Measurements from ENCODE around the gene SPSB3. TPM values are rescaled to one million over a fixed set of nuclear protein-coding genes. Genes with fewer than 3 reads are reported as not detected.

Gene SPSB3
- total and polyA plus RNA-seq, 9 of the 15 experiments (the other 6 are each of a cell fraction or from before 2014, with no cell fraction given), result 0.39 to 37.4 (median 7.1) TPM

- TF ChIP-seq E2F8 (IDR thresholded peaks at IDR 0.05; ENCODE audit: low read depth, partially characterized antibody) (no peak), RHOXF2B (CRISPR knock-in tag; conservative IDR thresholded peaks at IDR 0.05) (no peak), DACH1 (IDR thresholded peaks at IDR 0.05; ENCODE audit: partially characterized antibody) (peak; percentile 93), RCOR1 (IDR thresholded peaks at IDR 0.05; ENCODE audit: borderline replicate concordance in 1 of 2, low read depth in 2 of 2, low read length in 2 of 2) (peak in 1 of 2 experiments; percentile 82; a peak in 3 of 4 replicates), NFXL1 (CRISPR knock-in tag; IDR thresholded peaks at IDR 0.05) (no peak), POLR2G (IDR thresholded peaks at IDR 0.05; ENCODE audit: low read depth, low read length) (peak; percentile 89), JUND (IDR thresholded peaks at IDR 0.05; ENCODE audit: borderline replicate concordance, low read depth, low read length) (0 out of 2 replicates have a peak, but pooled peaks have one; percentile 3), JUND (tag; IDR thresholded peaks at IDR 0.05; ENCODE audit: borderline replicate concordance, low read depth, low read length) (no peak), CREB1 (IDR thresholded peaks at IDR 0.05) (peak; percentile 44), CREB1 (CRISPR knock-in tag; IDR thresholded peaks at IDR 0.05) (peak; percentile 83), THRAP3 (IDR thresholded peaks at IDR 0.05; ENCODE audit: borderline replicate concordance) (no peak), SUPT5H (IDR thresholded peaks at IDR 0.05) (peak; percentile 66), CREB5 (CRISPR knock-in tag; IDR thresholded peaks at IDR 0.05) (no peak), ETV1 (tag; conservative IDR thresholded peaks at IDR 0.05; ENCODE audit: low read depth) (peak; percentile 29; the same call in 1 of the 2 replicates), ZNF12 (CRISPR knock-in tag; IDR thresholded peaks at IDR 0.05) (peak; percentile 39; the same call in 1 of the 2 replicates), XRCC4 (IDR thresholded peaks at IDR 0.05; ENCODE audit: extremely low read depth, insufficient read depth, insufficient read length) (no peak), ELF2 (CRISPR knock-in tag; IDR thresholded peaks at IDR 0.05) (no peak), TAF9B (IDR thresholded peaks at IDR 0.05; ENCODE audit: partially characterized antibody) (no peak), SNRNP70 (optimal IDR thresholded peaks at IDR 0.05; ENCODE audit: low read depth, low read length) (no peak)
- TF ChIP-seq, protein P1, sequence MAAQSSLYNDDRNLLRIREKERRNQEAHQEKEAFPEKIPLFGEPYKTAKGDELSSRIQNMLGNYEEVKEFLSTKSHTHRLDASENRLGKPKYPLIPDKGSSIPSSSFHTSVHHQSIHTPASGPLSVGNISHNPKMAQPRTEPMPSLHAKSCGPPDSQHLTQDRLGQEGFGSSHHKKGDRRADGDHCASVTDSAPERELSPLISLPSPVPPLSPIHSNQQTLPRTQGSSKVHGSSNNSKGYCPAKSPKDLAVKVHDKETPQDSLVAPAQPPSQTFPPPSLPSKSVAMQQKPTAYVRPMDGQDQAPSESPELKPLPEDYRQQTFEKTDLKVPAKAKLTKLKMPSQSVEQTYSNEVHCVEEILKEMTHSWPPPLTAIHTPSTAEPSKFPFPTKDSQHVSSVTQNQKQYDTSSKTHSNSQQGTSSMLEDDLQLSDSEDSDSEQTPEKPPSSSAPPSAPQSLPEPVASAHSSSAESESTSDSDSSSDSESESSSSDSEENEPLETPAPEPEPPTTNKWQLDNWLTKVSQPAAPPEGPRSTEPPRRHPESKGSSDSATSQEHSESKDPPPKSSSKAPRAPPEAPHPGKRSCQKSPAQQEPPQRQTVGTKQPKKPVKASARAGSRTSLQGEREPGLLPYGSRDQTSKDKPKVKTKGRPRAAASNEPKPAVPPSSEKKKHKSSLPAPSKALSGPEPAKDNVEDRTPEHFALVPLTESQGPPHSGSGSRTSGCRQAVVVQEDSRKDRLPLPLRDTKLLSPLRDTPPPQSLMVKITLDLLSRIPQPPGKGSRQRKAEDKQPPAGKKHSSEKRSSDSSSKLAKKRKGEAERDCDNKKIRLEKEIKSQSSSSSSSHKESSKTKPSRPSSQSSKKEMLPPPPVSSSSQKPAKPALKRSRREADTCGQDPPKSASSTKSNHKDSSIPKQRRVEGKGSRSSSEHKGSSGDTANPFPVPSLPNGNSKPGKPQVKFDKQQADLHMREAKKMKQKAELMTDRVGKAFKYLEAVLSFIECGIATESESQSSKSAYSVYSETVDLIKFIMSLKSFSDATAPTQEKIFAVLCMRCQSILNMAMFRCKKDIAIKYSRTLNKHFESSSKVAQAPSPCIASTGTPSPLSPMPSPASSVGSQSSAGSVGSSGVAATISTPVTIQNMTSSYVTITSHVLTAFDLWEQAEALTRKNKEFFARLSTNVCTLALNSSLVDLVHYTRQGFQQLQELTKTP (IDR thresholded peaks at IDR 0.05; ENCODE audit: low read depth in 1 of 2, partially characterized antibody in 2 of 2), result peak; percentile 36 to 77
Measured at GRCh38 chr16:1826691-1827573, 44.6 kb upstream of the SPSB3 start, which contains the start of the genes FAHD1 and HAGH (continued).

Measured in K562 (cell line).